GM12878 (cell line): ENCODE measurements around the gene SVEP1. TPM values are rescaled to one million over a fixed set of nuclear protein-coding genes. Genes with fewer than 3 reads are reported as not detected.

ENCODE experiments used
- ATAC-seq: fragments of 200-7000 bp; cut with Tn5 transposase; 3 replicates; pipeline ENCODE4 v1.9.1; 2020; ENCODE audit warnings: mild to moderate bottlenecking, moderate library complexity
- Bru-seq: library from RNA; stranded (reverse); fragments of 400-500 nt; gene quantifications from one replicate; lab custom pipeline; 2021; lab: Mats Ljungman, UMichigan
- BruChase-seq, 2 experiments: library from RNA; stranded (reverse); fragments of 400-500 nt; gene quantifications; one replicate each; lab custom pipeline; 2021; lab: Mats Ljungman, UMichigan
- BruUV-seq: library from RNA; stranded (reverse); fragments of 400-500 nt; replicated peaks from 2 replicates; lab custom pipeline; 2021; lab: Mats Ljungman, UMichigan
- CTCF ChIA-PET: fragments of 300-600 bp; sonication (Branson Sonifier 250); formaldehyde crosslinking; extraction: SDS; loops from one replicate; lab custom pipeline; 2021; ENCODE audit warnings: inconsistent platforms; lab: Yijun Ruan, JAX
- POLR2A ChIA-PET: fragments of 350-600 bp; formaldehyde crosslinking; extraction: SDS; loops from one replicate; lab custom pipeline; 2021; ENCODE audit warnings: inconsistent platforms; lab: Charles Lee
- RAD21 ChIA-PET: fragments of 300-600 bp; sonication (Branson Sonifier 250); formaldehyde crosslinking; loops from one replicate; lab custom pipeline; 2023; ENCODE audit warnings: antibody characterized with exemption; ENCODE audit not compliant: unreplicated experiment; lab: Charles Lee
- SMC1A ChIA-PET: fragments of 300-600 bp; sonication (Branson Sonifier 250); formaldehyde crosslinking; loops from one replicate; lab custom pipeline; 2023; ENCODE audit not compliant: unreplicated experiment, uncharacterized antibody; lab: Charles Lee
- DNase-seq: peaks from one replicate; pipeline ENCODE4 v3.0.0-alpha.2; 2011; ENCODE audit warnings: low read depth, low spot score
- FAIRE-seq: peaks from 3 replicates; lab custom pipeline; 2011; peaks lifted over from hg19 to GRCh38; lab: Jason Lieb, UNC
- H2AFZ ChIP-seq: 2 replicates; pipeline ENCODE4 v1.6.0; 2011; ENCODE audit warnings: low read depth, low read length, control low read depth; ENCODE audit not compliant: control insufficient read depth
- H3K27ac ChIP-seq: 2 replicates; pipeline ENCODE4 v1.5.1; 2011; ENCODE audit warnings: control low read depth; ENCODE audit not compliant: control insufficient read depth, insufficient read depth
- H3K27me3 ChIP-seq, 2 experiments: replicated peaks in 1 of 2; 2 replicates each; pipeline versions ENCODE4 v1.6.0 to v1.6.1; 2011; ENCODE audit warnings: low read length in 1 of 2; ENCODE audit not compliant: control insufficient read depth in 2 of 2, insufficient read depth in 2 of 2
- H3K36me3 ChIP-seq, 2 experiments: 2 replicates each; pipeline ENCODE4 v1.5.1; 2011; ENCODE audit warnings: low read length in 1 of 2; ENCODE audit not compliant: control insufficient read depth in 2 of 2, insufficient read depth in 2 of 2
- H3K4me1 ChIP-seq: 2 replicates; pipeline ENCODE4 v1.6.1; 2011; ENCODE audit warnings: mild to moderate bottlenecking, low read length, moderate library complexity, mixed read lengths; ENCODE audit not compliant: control insufficient read depth, insufficient read depth
- H3K4me2 ChIP-seq: 2 replicates; pipeline ENCODE4 v1.6.0; 2011; ENCODE audit warnings: control low read depth; ENCODE audit not compliant: control insufficient read depth, insufficient read depth
- H3K4me3 ChIP-seq: fragments of 200-600 bp; sonication (generic); 2 replicates; pipeline ENCODE4 v1.5.1; 2016
- H3K79me2 ChIP-seq: 2 replicates; pipeline ENCODE4 v1.6.0; 2011; ENCODE audit warnings: low read length; ENCODE audit not compliant: control insufficient read depth, insufficient read depth
- H3K9ac ChIP-seq: 2 replicates; pipeline ENCODE4 v1.8.0; 2011; ENCODE audit warnings: low read length, control low read depth, mixed read lengths; ENCODE audit not compliant: control insufficient read depth, insufficient read depth
- H3K9me3 ChIP-seq: replicated peaks from 3 replicates; pipeline ENCODE4 v1.5.1; 2011; ENCODE audit warnings: mild to moderate bottlenecking, low read length; ENCODE audit not compliant: control insufficient read depth, insufficient read depth
- H4K20me1 ChIP-seq: 2 replicates; pipeline ENCODE4 v1.6.0; 2011; ENCODE audit not compliant: control insufficient read depth, insufficient read depth
- HDAC6 ChIP-seq: fragments of 200-600 bp; sonication (generic); IDR thresholded peaks from one replicate; pipeline ENCODE4 v1.8.0; 2017; ENCODE audit warnings: antibody characterized with exemption; ENCODE audit not compliant: unreplicated experiment
- SUZ12 ChIP-seq: fragments of 200-600 bp; sonication (generic); IDR thresholded peaks from one replicate; pipeline ENCODE4 v1.6.1; 2018; ENCODE audit warnings: antibody characterized with exemption, mild to moderate bottlenecking; ENCODE audit not compliant: unreplicated experiment
- WGBS: methylation state at CpG from one replicate; pipeline ENCODE4 v1.1.6; 2016; ENCODE audit warnings: low lambda C conversion rate; ENCODE audit not compliant: insufficient replicate concordance, insufficient coverage; ENCODE audit errors: missing lambda C conversion rate; 5-methylcytosine and 5-hydroxymethylcytosine counted together
- in situ Hi-C: fragments of 300-500 bp; cut with MboI; formaldehyde crosslinking; loops from 9 replicates; pipeline ENCODE4 v1.14.3; 2018; ENCODE audit warnings: mixed read lengths
- intact Hi-C: fragments of 100-400 bp; cut with micrococcal nuclease; formaldehyde crosslinking; loops from one replicate; pipeline ENCODE4 v1.14.2; 2022; ENCODE audit not compliant: unreplicated experiment
- long read RNA-seq, 2 experiments: library from polyadenylated mRNA; unstranded; transcript quantifications; one replicate each; pipeline ENCODE4 v2.0.0, GENCODE V29; 2019 to 2020
- polyA minus RNA-seq, 3 experiments: library from RNA; depleted of rRNA, polyadenylated mRNA; stranded (reverse); fragments of >200 nt; gene quantifications; 2 replicates each; pipeline ENCODE4 v1.2.3, GENCODE V29; 2011
- polyA plus RNA-seq, 11 experiments: library from polyadenylated mRNA; depleted of rRNA in 4 of 11; unstranded in 6 of 11; stranded (reverse) in 5 of 11; fragments of >200 nt; fragmentation: Nextera tagmentation in 4 of 11; fragmentation: Illumina TruSeq in 1 of 11; extraction: Ambion mirVana in 4 of 11; extraction: Trizol in 1 of 11; gene quantifications; 1 replicate in 1 of 11; 2 replicates in 10 of 11; pipeline versions ENCODE4 v1.2.1 to v1.2.3, GENCODE V29; 2011 to 2016; ENCODE audit warnings: inconsistent platforms in 2 of 11, missing spikeins in 2 of 11, low read depth in 1 of 11
- total RNA-seq, 4 experiments: library from RNA; depleted of rRNA in 3 of 4; stranded (reverse); fragments of >200 nt in 3 of 4; fragmentation: Illumina TruSeq in 1 of 4; extraction: Trizol in 1 of 4; gene quantifications; 2 replicates each; pipeline versions ENCODE4 v1.2.1 to v1.2.3, GENCODE V29; 2013 to 2021

SVEP1 gene
- 0.05 and 0.33 TPM in 2 replicates for total RNA-seq (2013; cell fraction: nucleolus; rRNA removed)
- total RNA-seq (2014; rRNA removed) = under 0.01 and 0.05 TPM in 2 replicates
- total RNA-seq (2014; rRNA removed; fragmentation: Illumina TruSeq; extraction: Trizol) = 0.05 TPM in 1 of 2 replicates, not detected in the other
- 0.03 and 0.05 TPM in 2 replicates for total RNA-seq (2021)
- polyA plus RNA-seq (2011; ENCODE audit: low read depth) = not detected
- polyA plus RNA-seq (2011; rRNA removed) = 0.01 TPM in 2 replicates
- polyA plus RNA-seq (2011; cell fraction: cytosol; rRNA removed) = under 0.01 and 0.01 TPM in 2 replicates
- 0.06 and 0.13 TPM in 2 replicates for polyA plus RNA-seq (2011; cell fraction: nucleus; rRNA removed)
- polyA plus RNA-seq (2012) = 0.01 and 0.03 TPM in 2 replicates
- under 0.01 and 0.02 TPM in 2 replicates for polyA plus RNA-seq (2014; fragmentation: Illumina TruSeq; extraction: Trizol)
- polyA plus RNA-seq (2014; fragmentation: Nextera tagmentation; extraction: Ambion mirVana) = under 1 TPM in 1 of 2 experiments, not detected in 1; 0.02 TPM
- polyA plus RNA-seq (2014; rRNA removed) = 0.01 TPM in 1 of 2 replicates, not detected in the other
- not detected for polyA plus RNA-seq (2016; fragmentation: Nextera tagmentation; extraction: Ambion mirVana)
- 0.10 and 0.22 TPM in 2 replicates for polyA minus RNA-seq (2011; rRNA and poly(A)+ RNA removed)
- polyA minus RNA-seq (2011; cell fraction: cytosol; rRNA and poly(A)+ RNA removed) = not detected in 2 replicates
- 0.24 and 0.29 TPM in 2 replicates for polyA minus RNA-seq (2011; cell fraction: nucleus; rRNA and poly(A)+ RNA removed)
- Bru-seq, nascent RNA = percentile 15 among the genes with signal in this experiment
- percentile 16 among the genes with signal in this experiment for BruChase-seq, experiment 1, labeled RNA remaining after a 6-hour chase
- percentile 9 among the genes with signal in this experiment for BruChase-seq, experiment 2, labeled RNA remaining after a 2-hour chase
- long read RNA-seq, experiment 1 = 0 reads
- long read RNA-seq, experiment 2 = 0 reads

DNA sequence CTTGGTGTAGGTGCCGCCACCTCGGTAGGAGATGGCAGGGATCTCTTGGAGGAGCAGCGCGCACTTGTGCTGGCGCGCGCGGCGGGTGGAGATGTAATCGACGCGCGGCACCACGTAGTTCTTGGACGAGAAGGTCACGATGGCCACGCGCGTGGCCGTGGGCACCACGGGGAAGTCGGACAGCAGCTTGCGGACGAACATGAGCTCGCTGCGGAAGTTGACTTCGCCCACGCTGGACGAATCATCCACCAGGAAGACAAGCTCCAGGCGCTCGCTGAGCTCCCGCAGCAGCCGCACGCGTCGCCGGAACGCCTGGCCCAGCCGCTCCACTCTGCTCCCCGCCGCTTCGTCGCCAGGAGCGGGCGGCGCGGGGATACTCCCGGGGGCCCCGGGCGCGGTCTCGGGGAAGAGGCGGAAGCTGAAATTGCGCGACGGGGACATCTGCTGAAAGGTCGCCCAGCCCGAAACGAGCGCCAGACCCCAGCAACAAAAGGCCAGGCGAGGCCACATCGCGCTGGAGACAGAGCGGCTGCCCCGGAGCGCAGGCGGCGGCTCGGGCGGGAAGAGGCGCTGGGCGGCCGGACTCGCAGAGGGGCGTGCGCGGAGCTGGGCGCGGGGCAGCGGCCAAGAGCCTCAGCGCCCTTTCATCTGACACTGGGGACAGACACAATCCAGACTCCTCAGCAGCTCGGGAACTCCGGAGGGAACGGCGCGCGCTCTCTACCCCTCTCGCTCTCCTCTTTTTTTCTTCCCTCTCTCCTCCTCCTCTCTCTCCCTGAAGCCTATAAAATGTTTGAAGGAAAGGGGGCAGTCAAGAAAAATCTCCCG lies at the start of gene SVEP1:
Gene SVEP1 (minus strand): TSS at position 708 of the 828 bp plus-strand sequence. CDS start 198 bp downstream, at position 510.
- RAD21 ChIA-PET = no interaction called here
- intact Hi-C loops (no loop called here), in situ Hi-C loops (no loop called here)
- H3K79me2 ChIP-seq = no peaks in the 10 kb centered on the region
- no peaks in the 10 kb centered on the region for H3K36me3 ChIP-seq
- no peaks in the 10 kb centered on the region; the same call in 2 of the 3 replicates for H3K9me3 ChIP-seq
- H3K9ac ChIP-seq = no peak within 1 kb of the TSS
- WGBS = 44% methylated on average over 75 of the region's 89 CpGs
- ATAC-seq (no peak), DNase-seq (no peak), FAIRE-seq (no peak)
- peaks cover 8 to 9% of the 10 kb centered on the region in 2 experiments for H3K27me3 ChIP-seq
- no peaks in the 10 kb centered on the region for H3K4me1 ChIP-seq
- no peak within 1 kb of the TSS for H3K4me3 ChIP-seq
- no TSS peak for BruUV-seq
- no peak within 1 kb of the TSS for H2AFZ ChIP-seq
- SMC1A ChIA-PET = no interaction called here
- H3K27ac ChIP-seq = no peak within 1 kb of the TSS
- H4K20me1 ChIP-seq = no peaks in the 10 kb centered on the region
- TF ChIP-seq HDAC6 (no peak), SUZ12 (peak; percentile 85)
- no peak within 1 kb of the TSS for H3K4me2 ChIP-seq
- CTCF ChIA-PET = no interaction called here
- POLR2A ChIA-PET = no interaction called here
